K562 (cell line): ENCODE data around the gene RESF1. TPM values are rescaled to one million over a fixed set of nuclear protein-coding genes. Genes with fewer than 3 reads are reported as not detected.

Source experiments
- ATAC-seq: fragments of 200-7000 bp; cut with Tn5 transposase; 3 replicates; pipeline ENCODE4 v1.9.1; 2020; ENCODE audit warnings: moderate library complexity
- BruUV-seq: library from RNA; stranded (reverse); fragments of 400-500 nt; replicated peaks from 2 replicates; lab custom pipeline; 2021; lab: Mats Ljungman, UMichigan
- CTCF ChIA-PET: fragments of 300-600 bp; formaldehyde crosslinking; extraction: SDS; loops from one replicate; lab custom pipeline; 2021; ENCODE audit warnings: low intra/inter-chr PET ratio; lab: Yijun Ruan, JAX
- POLR2A ChIA-PET: fragments of 300-600, 350-650 bp; sonication (Branson Sonifier 250); formaldehyde crosslinking; extraction: SDS; loops from one replicate; lab custom pipeline; 2021; ENCODE audit warnings: antibody characterized with exemption, inconsistent platforms; lab: Yijun Ruan, JAX
- DNase-seq, 4 experiments: peaks; one replicate each; pipeline versions ENCODE4 v3.0.0 to v3.0.0-alpha.2; 2011 to 2018; ENCODE audit warnings: low spot score in 3 of 4, mixed read lengths in 3 of 4; ENCODE audit errors: extremely low read depth in 1 of 4
- FAIRE-seq: peaks from 2 replicates; lab custom pipeline; 2011; peaks lifted over from hg19 to GRCh38; lab: Jason Lieb, UNC
- H2AFZ ChIP-seq: 2 replicates; pipeline ENCODE4 v1.6.0; 2011; ENCODE audit warnings: low read depth, low read length, control low read depth, inconsistent platforms
- H3K27ac ChIP-seq: fragments of 200-600 bp; 3 replicates; pipeline ENCODE4 v1.8.0; 2011; ENCODE audit warnings: low read depth, mild to moderate bottlenecking, control low read depth, inconsistent platforms, low read length, moderate library complexity, mixed read lengths; ENCODE audit errors: extremely low read depth
- H3K27me3 ChIP-seq, 2 experiments: fragments of 300-600 bp in 1 of 2; 2 replicates in 1 of 2; 3 replicates in 1 of 2; pipeline versions ENCODE4 v1.6.0 to v1.8.0; 2011; ENCODE audit warnings: inconsistent platforms in 2 of 2, low read length in 2 of 2, mild to moderate bottlenecking in 1 of 2, mixed read lengths in 1 of 2, moderate library complexity in 1 of 2; ENCODE audit not compliant: control insufficient read depth in 2 of 2, insufficient read depth in 2 of 2
- H3K36me3 ChIP-seq: fragments of 300-600 bp; 3 replicates; pipeline ENCODE4 v1.8.0; 2011; ENCODE audit warnings: mild to moderate bottlenecking, low read length, inconsistent platforms; ENCODE audit not compliant: control insufficient read depth, insufficient read depth
- H3K4me1 ChIP-seq, 2 experiments: fragments of 200-600 bp in 1 of 2; replicated peaks in 1 of 2; 2 replicates in 1 of 2; 3 replicates in 1 of 2; pipeline versions ENCODE4 v1.5.1 to v1.8.0; 2011; ENCODE audit warnings: inconsistent platforms in 2 of 2, low read length in 2 of 2, mild to moderate bottlenecking in 1 of 2, mixed read lengths in 1 of 2, moderate library complexity in 1 of 2; ENCODE audit not compliant: control insufficient read depth in 2 of 2, insufficient read depth in 2 of 2
- H3K4me2 ChIP-seq: 2 replicates; pipeline ENCODE4 v1.6.1; 2011; ENCODE audit warnings: low read length, control low read depth, inconsistent platforms, mixed read lengths; ENCODE audit not compliant: insufficient read depth
- H3K4me3 ChIP-seq: fragments of 200-600 bp; sonication (generic), shearing (Covaris generic); 2 replicates; pipeline ENCODE4 v1.5.1; 2016; ENCODE audit warnings: control low read depth, inconsistent platforms
- H3K79me2 ChIP-seq: fragments of 200-600 bp; 3 replicates; pipeline ENCODE4 v1.8.0; 2011; ENCODE audit warnings: low read length, inconsistent platforms; ENCODE audit not compliant: control insufficient read depth, insufficient read depth
- H3K9ac ChIP-seq, 2 experiments: 2 replicates each; pipeline versions ENCODE4 v1.6.0 to v1.6.1; 2011; ENCODE audit warnings: low read depth in 2 of 2, low read length in 2 of 2, control low read depth in 1 of 2, inconsistent platforms in 1 of 2, mild to moderate bottlenecking in 1 of 2, mixed read lengths in 1 of 2; ENCODE audit not compliant: insufficient read depth in 1 of 2
- H3K9me1 ChIP-seq: one replicate; pipeline ENCODE4 v1.6.0; 2011; ENCODE audit warnings: inconsistent platforms, mild to moderate bottlenecking, low read length, moderate library complexity; ENCODE audit not compliant: control insufficient read depth, insufficient read depth
- H3K9me3 ChIP-seq: replicated peaks from 2 replicates; pipeline ENCODE4 v1.5.1; 2011; ENCODE audit warnings: low read depth, low read length, inconsistent platforms; ENCODE audit not compliant: control insufficient read depth, insufficient read depth
- H4K20me1 ChIP-seq: replicated peaks from 2 replicates; pipeline ENCODE4 v1.6.1; 2011; ENCODE audit warnings: low read length, inconsistent platforms, mixed read lengths; ENCODE audit not compliant: control insufficient read depth, insufficient read depth
- E2F6 ChIP-seq, 2 experiments: IDR thresholded peaks; 2 replicates each; pipeline ENCODE4 v1.6.1; 2011; ENCODE audit warnings: borderline replicate concordance in 1 of 2, control low read depth in 1 of 2, low read depth in 1 of 2, low read length in 1 of 2, mild to moderate bottlenecking in 1 of 2, mixed read lengths in 1 of 2, moderate library complexity in 1 of 2; ENCODE audit not compliant: insufficient read depth in 1 of 2, insufficient read length in 1 of 2, poor library complexity in 1 of 2, severe bottlenecking in 1 of 2; ENCODE audit errors: extremely low read depth in 1 of 2
- NCOA1 ChIP-seq: fragments of 450-650 bp; IDR thresholded peaks from 2 replicates; pipeline ENCODE4 v1.6.1; 2016; ENCODE audit warnings: low read depth
- TCF7L2 ChIP-seq: fragments of 150-350 bp; IDR thresholded peaks from 2 replicates; pipeline ENCODE4 v1.6.1; 2016; ENCODE audit warnings: low read depth, mild to moderate bottlenecking, low read length, moderate library complexity
- WGBS: fragments of 100-300 bp; shearing (Covaris generic); methylation state at CpG from one replicate; pipeline ENCODE4 v1.1.6; 2016; ENCODE audit warnings: low coverage, mixed read lengths; ENCODE audit not compliant: insufficient coverage; ENCODE audit errors: missing lambda C conversion rate; 5-methylcytosine and 5-hydroxymethylcytosine counted together
- in situ Hi-C: fragments of 300-500 bp; cut with MboI; formaldehyde crosslinking; loops from 4 replicates; pipeline ENCODE4 v1.15.0; 2018; ENCODE audit warnings: inconsistent platforms, mixed read lengths
- intact Hi-C: fragments of 100-400 bp; cut with micrococcal nuclease; formaldehyde crosslinking; loops from 2 replicates; pipeline ENCODE4 v1.14.2; 2022
- polyA plus RNA-seq, 8 experiments: library from polyadenylated mRNA; depleted of rRNA in 4 of 8; stranded (reverse) in 5 of 8; unstranded in 3 of 8; fragments of >200 nt; fragmentation: Nextera tagmentation in 2 of 8; fragmentation: Illumina TruSeq in 1 of 8; extraction: Ambion mirVana in 2 of 8; extraction: Trizol in 1 of 8; gene quantifications; 2 replicates each; pipeline versions ENCODE4 v1.2.1 to v1.2.3, GENCODE V29; 2011 to 2014; ENCODE audit warnings: inconsistent platforms in 1 of 8, missing spikeins in 1 of 8
- total RNA-seq, 7 experiments: library from RNA; depleted of rRNA in 6 of 7; stranded (reverse); fragments of >200 nt in 6 of 7; fragmentation: Illumina TruSeq in 2 of 7; extraction: Trizol in 2 of 7; gene quantifications; 2 replicates each; pipeline versions ENCODE4 v1.2.1 to v1.2.3, GENCODE V29; 2011 to 2021; ENCODE audit warnings: low replicate concordance in 1 of 7
- TF ChIP-seq, protein P1 (sequence below), 2 experiments: fragments of 450-650 bp; IDR thresholded peaks; 2 replicates each; pipeline ENCODE4 v1.6.1; 2018; ENCODE audit warnings: mild to moderate bottlenecking in 2 of 2, low read depth in 1 of 2; ENCODE audit not compliant: partially characterized antibody in 2 of 2

Gene RESF1
- total and polyA plus RNA-seq, 9 of the 15 experiments (the other 6 are each of a cell fraction or from before 2014, with no cell fraction given) = 21.5 to 121 (median 53.6) TPM

DNA sequence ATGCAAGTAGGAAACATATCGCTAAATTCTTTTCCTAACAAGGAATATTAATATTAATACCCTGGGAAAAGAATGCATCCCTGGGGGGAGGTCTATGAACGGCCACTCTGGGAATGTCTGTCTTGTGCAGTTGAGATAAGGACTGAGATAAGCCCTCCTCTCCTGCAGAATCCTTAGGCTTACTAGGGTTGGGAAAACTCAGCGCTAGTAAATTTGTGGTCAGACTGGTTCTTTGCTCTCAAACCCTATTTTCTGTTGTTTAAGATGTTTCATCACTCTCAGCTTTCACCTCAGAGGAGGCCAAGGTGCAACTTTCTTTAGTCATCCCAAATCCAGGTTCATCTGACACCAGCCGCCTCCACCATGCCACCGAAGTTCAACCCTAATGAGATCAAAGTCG lies 11.2 kb upstream of the RESF1 start:
- WGBS = 68% methylated on average over 6 of the region's 6 CpGs
- H3K9ac ChIP-seq = no peak overlapping the region
- no TSS peak for BruUV-seq
- intact Hi-C loops (no loop called here), in situ Hi-C loops (no loop called here)
- H4K20me1 ChIP-seq = no peaks in the 10 kb centered on the region
- CTCF ChIA-PET = no interaction called here
- no peaks in the 10 kb centered on the region for H3K27me3 ChIP-seq
- H3K36me3 ChIP-seq = no peaks in the 10 kb centered on the region
- no peak overlapping the region for H2AFZ ChIP-seq
- H3K27ac ChIP-seq = no peak overlapping the region
- H3K9me3 ChIP-seq = peaks cover 7% of the 10 kb centered on the region
- H3K4me3 ChIP-seq = no peak overlapping the region
- 0 out of 5 replicates have a peak, but pooled peaks cover 0 to 1% of the 10 kb centered on the region in 2 experiments for H3K4me1 ChIP-seq
- TF ChIP-seq, protein P1, sequence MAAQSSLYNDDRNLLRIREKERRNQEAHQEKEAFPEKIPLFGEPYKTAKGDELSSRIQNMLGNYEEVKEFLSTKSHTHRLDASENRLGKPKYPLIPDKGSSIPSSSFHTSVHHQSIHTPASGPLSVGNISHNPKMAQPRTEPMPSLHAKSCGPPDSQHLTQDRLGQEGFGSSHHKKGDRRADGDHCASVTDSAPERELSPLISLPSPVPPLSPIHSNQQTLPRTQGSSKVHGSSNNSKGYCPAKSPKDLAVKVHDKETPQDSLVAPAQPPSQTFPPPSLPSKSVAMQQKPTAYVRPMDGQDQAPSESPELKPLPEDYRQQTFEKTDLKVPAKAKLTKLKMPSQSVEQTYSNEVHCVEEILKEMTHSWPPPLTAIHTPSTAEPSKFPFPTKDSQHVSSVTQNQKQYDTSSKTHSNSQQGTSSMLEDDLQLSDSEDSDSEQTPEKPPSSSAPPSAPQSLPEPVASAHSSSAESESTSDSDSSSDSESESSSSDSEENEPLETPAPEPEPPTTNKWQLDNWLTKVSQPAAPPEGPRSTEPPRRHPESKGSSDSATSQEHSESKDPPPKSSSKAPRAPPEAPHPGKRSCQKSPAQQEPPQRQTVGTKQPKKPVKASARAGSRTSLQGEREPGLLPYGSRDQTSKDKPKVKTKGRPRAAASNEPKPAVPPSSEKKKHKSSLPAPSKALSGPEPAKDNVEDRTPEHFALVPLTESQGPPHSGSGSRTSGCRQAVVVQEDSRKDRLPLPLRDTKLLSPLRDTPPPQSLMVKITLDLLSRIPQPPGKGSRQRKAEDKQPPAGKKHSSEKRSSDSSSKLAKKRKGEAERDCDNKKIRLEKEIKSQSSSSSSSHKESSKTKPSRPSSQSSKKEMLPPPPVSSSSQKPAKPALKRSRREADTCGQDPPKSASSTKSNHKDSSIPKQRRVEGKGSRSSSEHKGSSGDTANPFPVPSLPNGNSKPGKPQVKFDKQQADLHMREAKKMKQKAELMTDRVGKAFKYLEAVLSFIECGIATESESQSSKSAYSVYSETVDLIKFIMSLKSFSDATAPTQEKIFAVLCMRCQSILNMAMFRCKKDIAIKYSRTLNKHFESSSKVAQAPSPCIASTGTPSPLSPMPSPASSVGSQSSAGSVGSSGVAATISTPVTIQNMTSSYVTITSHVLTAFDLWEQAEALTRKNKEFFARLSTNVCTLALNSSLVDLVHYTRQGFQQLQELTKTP (IDR thresholded peaks at IDR 0.05; ENCODE audit: low read depth in 1 of 2, partially characterized antibody in 2 of 2) = no peak
- TF ChIP-seq E2F6 (IDR thresholded peaks at IDR 0.05; ENCODE audit: borderline replicate concordance in 1 of 2, extremely low read depth in 1 of 2, insufficient read depth in 1 of 2, insufficient read length in 1 of 2, low read depth in 1 of 2, low read length in 1 of 2, poor library complexity in 1 of 2, severe bottlenecking in 1 of 2) = no peak
- TF ChIP-seq NCOA1 = no peak
- no peak for TF ChIP-seq TCF7L2
- FAIRE-seq (no peak), ATAC-seq (no peak), DNase-seq (no peak)
- H3K9me1 ChIP-seq = no peaks in the 10 kb centered on the region
- POLR2A ChIA-PET = no interaction called here
- no peak overlapping the region for H3K4me2 ChIP-seq
- H3K79me2 ChIP-seq = no peaks in the 10 kb centered on the region
